PC-3 (cell line): ENCODE data around the gene ARSG.

Experiments used
- EZH2 ChIP-seq: fragments of 300-600 bp; sonication (generic); IDR thresholded peaks from one replicate; pipeline ENCODE4 v1.6.1; 2017; ENCODE audit warnings: antibody characterized with exemption, mild to moderate bottlenecking, low read length; ENCODE audit not compliant: unreplicated experiment
- EZH2phosphoT487 ChIP-seq: fragments of 300-600 bp; sonication (generic); IDR thresholded peaks from 2 replicates; pipeline ENCODE4 v1.6.1; 2018; ENCODE audit warnings: mild to moderate bottlenecking, antibody characterized with exemption, low read length, borderline replicate concordance
- TF ChIP-seq, protein P1 (sequence below): fragments of 300-600 bp; sonication (generic); conservative IDR thresholded peaks from 2 replicates; pipeline ENCODE4 v1.5.1; 2017; ENCODE audit warnings: antibody characterized with exemption, low read depth, mild to moderate bottlenecking, low read length

GRCh38 chr17:68334393-68334792 lies 43.1 kb downstream of the ARSG start:
- TF ChIP-seq, protein P1, sequence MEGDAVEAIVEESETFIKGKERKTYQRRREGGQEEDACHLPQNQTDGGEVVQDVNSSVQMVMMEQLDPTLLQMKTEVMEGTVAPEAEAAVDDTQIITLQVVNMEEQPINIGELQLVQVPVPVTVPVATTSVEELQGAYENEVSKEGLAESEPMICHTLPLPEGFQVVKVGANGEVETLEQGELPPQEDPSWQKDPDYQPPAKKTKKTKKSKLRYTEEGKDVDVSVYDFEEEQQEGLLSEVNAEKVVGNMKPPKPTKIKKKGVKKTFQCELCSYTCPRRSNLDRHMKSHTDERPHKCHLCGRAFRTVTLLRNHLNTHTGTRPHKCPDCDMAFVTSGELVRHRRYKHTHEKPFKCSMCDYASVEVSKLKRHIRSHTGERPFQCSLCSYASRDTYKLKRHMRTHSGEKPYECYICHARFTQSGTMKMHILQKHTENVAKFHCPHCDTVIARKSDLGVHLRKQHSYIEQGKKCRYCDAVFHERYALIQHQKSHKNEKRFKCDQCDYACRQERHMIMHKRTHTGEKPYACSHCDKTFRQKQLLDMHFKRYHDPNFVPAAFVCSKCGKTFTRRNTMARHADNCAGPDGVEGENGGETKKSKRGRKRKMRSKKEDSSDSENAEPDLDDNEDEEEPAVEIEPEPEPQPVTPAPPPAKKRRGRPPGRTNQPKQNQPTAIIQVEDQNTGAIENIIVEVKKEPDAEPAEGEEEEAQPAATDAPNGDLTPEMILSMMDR = no peak
- no peak for TF ChIP-seq EZH2
- TF ChIP-seq EZH2phosphoT487 = no peak
